Mucosa of descending colon (tissue), 3 donors: ENCODE data around the gene SPATC1L. TPM values are rescaled to one million over a fixed set of nuclear protein-coding genes. Genes with fewer than 3 reads are reported as not detected.
"Not testable (repeated sequence)": the region's sequence is repeated elsewhere in the genome, so short reads cannot be mapped to it uniquely, and the experiment has no call there.

Experiments
- ATAC-seq: fragments of 200-7000 bp; cut with Tn5 transposase; one replicate; pipeline ENCODE4 v1.9.1; 2020; ENCODE audit warnings: mild to moderate bottlenecking, moderate library complexity
- DNase-seq, 3 donors: peaks; one replicate each; pipeline ENCODE4 v3.0.0-alpha.2; 2020
- H3K36me3 ChIP-seq: fragments of 200-600 bp; one replicate; pipeline ENCODE4 v1.8.0; 2021; ENCODE audit warnings: low read depth, mild to moderate bottlenecking
- H3K4me1 ChIP-seq: fragments of 200-600 bp; one replicate; pipeline ENCODE4 v1.8.0; 2021; ENCODE audit warnings: low read depth, mild to moderate bottlenecking
- H3K4me3 ChIP-seq: fragments of 200-600 bp; one replicate; pipeline ENCODE4 v1.8.0; 2021; ENCODE audit warnings: mild to moderate bottlenecking
- H3K9me3 ChIP-seq: fragments of 200-600 bp; one replicate; pipeline ENCODE4 v1.8.0; 2021; ENCODE audit warnings: mild to moderate bottlenecking
- CTCF ChIP-seq: fragments of 200-600 bp; IDR thresholded peaks from one replicate; pipeline ENCODE4 v1.8.0; 2022; ENCODE audit warnings: antibody characterized with exemption, mild to moderate bottlenecking
- intact Hi-C, 2 donors: fragments of 100-400 bp; cut with DNase I in 1 of 2; cut with micrococcal nuclease in 1 of 2; formaldehyde crosslinking; loops; one replicate each; pipeline versions ENCODE4 v1.11.0 to v1.11.1; 2022; cut with DNase I, micrococcal nuclease
- total RNA-seq, 3 donors: library from RNA; stranded (reverse); fragmentation: NEBNext Ultra II Directional in 2 of 3; extraction: Animal tissue kit (Norgen Biotek cat#: 25700) in 2 of 3; gene quantifications; one replicate each; pipeline versions ENCODE4 v1.2.1 to v1.2.4, GENCODE V29; 2021 to 2023
- donor health status: DM: no; HTN: no; CAD: no; lungs with moderate emphysema.
- donor health status: DM: no; HTN: no; CAD: no.
- donor health status: DM: no; HTN: yes; CAD: no.

The SPATC1L gene
- total RNA-seq, 3 donors from 2014 or later: 4.6 to 10.9 (median 4.6) TPM

- no peaks in the 10 kb centered on the region for H3K9me3 ChIP-seq
- H3K4me1 ChIP-seq: peaks cover 11% of the 10 kb centered on the region
- no peak overlapping the region for H3K4me3 ChIP-seq
- H3K36me3 ChIP-seq: no peaks in the 10 kb centered on the region
- intact Hi-C loops: no loop called here
- ATAC-seq (no peak), DNase-seq (peak in 1 of 3 donors; percentile 5)
- TF ChIP-seq CTCF: no peak
Measured at GRCh38 chr21:46148106-46148505, 36.2 kb downstream of the SPATC1L start.

GRCh38 chr21:46147429-46147828 lies 36.8 kb downstream of the SPATC1L start:
- DNase-seq: peak; percentile 63 to 76 (median 74)
- peak; percentile 75 for ATAC-seq
- intact Hi-C loops, H3K4me3 ChIP-seq, H3K36me3 ChIP-seq, H3K4me1 ChIP-seq, H3K9me3 ChIP-seq: not testable (repeated sequence)
- peak; percentile 35 for TF ChIP-seq CTCF

GRCh38 chr21:46146856-46147255 lies 37.4 kb downstream of the SPATC1L start:
- Histone ChIP-seq H3K36me3 (no peaks in the 10 kb centered on the region), H3K9me3 (no peaks in the 10 kb centered on the region), H3K4me1 (peaks cover 7% of the 10 kb centered on the region), H3K4me3 (no peak overlapping the region)
- DNase-seq: peak in 2 of 3 donors; percentile 10 to 43
- TF ChIP-seq CTCF: no peak
- intact Hi-C loops: no loop called here
- no peak for ATAC-seq

GRCh38 chr21:46145840-46146691 lies 38.2 kb downstream of the SPATC1L start:
- no peak overlapping the region for H3K4me3 ChIP-seq
- ATAC-seq: no peak
- intact Hi-C loops: no loop called here

GRCh38 chr21:46145159-46145839 lies 39.0 kb downstream of the SPATC1L start:
- no peaks in the 10 kb centered on the region for H3K9me3 ChIP-seq
- no peaks in the 10 kb centered on the region for H3K36me3 ChIP-seq
- intact Hi-C loops: no loop called here
- H3K4me1 ChIP-seq: peaks cover 7% of the 10 kb centered on the region
- TF ChIP-seq CTCF: no peak
- DNase-seq: peak in 1 of 3 donors; percentile 45
- no peak for ATAC-seq
- no peak overlapping the region for H3K4me3 ChIP-seq

More at GRCh38 chr21:46145840-46146691, 38.2 kb downstream of the SPATC1L start:
- peak in 1 of 3 donors; percentile 39 for DNase-seq
- no peak for TF ChIP-seq CTCF
- Histone ChIP-seq H3K4me1 (peaks cover 7% of the 10 kb centered on the region), H3K36me3 (no peaks in the 10 kb centered on the region), H3K9me3 (no peaks in the 10 kb centered on the region)
